Measurements from ENCODE around the gene ITGB3BP.

ITGB3BP gene

GRCh38 chr1:63463248-63463647 lies 59.8 kb downstream of the ITGB3BP start:
- no peak for TF ChIP-seq CTCF (IDR thresholded peaks at IDR 0.05)

- no peak for TF ChIP-seq CTCF (IDR thresholded peaks at IDR 0.05)
These were observed 61.3 kb downstream of the ITGB3BP start for GRCh38 chr1:63461661-63462230.

GRCh38 chr1:63458750-63459149 lies 64.3 kb downstream of the ITGB3BP start:
- no peak for TF ChIP-seq CTCF (IDR thresholded peaks at IDR 0.05)

GRCh38 chr1:63454269-63454668 lies 68.8 kb downstream of the ITGB3BP start:
- peak; percentile 35 for TF ChIP-seq CTCF (IDR thresholded peaks at IDR 0.05)

GRCh38 chr1:63453232-63453631 lies 69.8 kb downstream of the ITGB3BP start:
- no peak for TF ChIP-seq CTCF (IDR thresholded peaks at IDR 0.05)

- no peak for TF ChIP-seq CTCF (IDR thresholded peaks at IDR 0.05)
These were observed 72.6 kb downstream of the ITGB3BP start for GRCh38 chr1:63450416-63450815.

GRCh38 chr1:63448731-63449246 lies 74.2 kb downstream of the ITGB3BP start:
- no peak for TF ChIP-seq CTCF (IDR thresholded peaks at IDR 0.05)

GRCh38 chr1:63442141-63442475 lies 80.9 kb downstream of the ITGB3BP start:
- TF ChIP-seq CTCF (IDR thresholded peaks at IDR 0.05) = no peak

Data from LNCAP (cell line).